ENCODE results near the gene DPY19L1. TPM values are rescaled to one million over a fixed set of nuclear protein-coding genes. Genes with fewer than 3 reads are reported as not detected.

Gene DPY19L1
- 61.9 and 64.5 TPM in 2 replicates for total RNA-seq

GRCh38 chr7:35037211-35037525 lies at the start of gene DPY19L1:
Gene DPY19L1 (minus strand): TSS chr7:35037485. CDS start chr7:35037394, 91 bp downstream.

Other genes with a start within 250 kb of the DPY19L1 start
- 9.0 and 11.5 TPM in 2 replicates for gene TBX20, start 216.6 kb upstream of the DPY19L1 start, total RNA-seq